ENCODE results near the gene RNF152.

The RNF152 gene

GRCh38 chr18:61765097-61765496 lies 127.7 kb downstream of the RNF152 start:
- in situ Hi-C loops (cut with MboI; ENCODE audit: low sequenced_read_pairs): no loop called here

DNA sequence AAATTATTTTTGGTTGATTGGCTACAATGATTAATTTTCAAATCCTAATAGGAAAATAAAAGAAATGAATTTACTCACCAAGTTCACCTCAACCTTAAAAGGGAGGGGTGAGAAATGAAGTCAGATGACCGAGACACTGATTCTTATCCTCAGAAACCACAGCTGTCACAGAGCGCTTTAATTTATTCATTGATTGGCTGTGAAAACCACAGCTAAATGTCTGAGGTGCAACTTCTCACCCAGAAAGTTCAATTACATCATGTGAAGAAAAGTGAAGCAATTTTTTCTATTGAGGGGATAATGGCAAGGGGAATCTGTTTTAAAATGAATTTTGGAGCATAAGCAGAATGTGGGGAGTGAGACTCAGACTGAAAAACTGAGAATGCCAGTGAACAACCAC lies 128.4 kb downstream of the RNF152 start:
- in situ Hi-C loops (cut with MboI; ENCODE audit: low sequenced_read_pairs): no loop called here

GRCh38 chr18:61761875-61762274 lies 130.9 kb downstream of the RNF152 start:
- in situ Hi-C loops (cut with MboI; ENCODE audit: low sequenced_read_pairs): no loop called here
